Loucy (cell line): ENCODE measurements around the gene ZDHHC12.

Experiments used
- H2AFZ ChIP-seq: fragments of 200-600 bp; sonication (generic); 2 replicates; pipeline ENCODE4 v1.6.0; 2016; ENCODE audit warnings: antibody characterized with exemption, mild to moderate bottlenecking, low read length, moderate library complexity
- H3F3A ChIP-seq: fragments of 200-600 bp; 2 replicates; pipeline ENCODE4 v1.6.0; 2016; ENCODE audit warnings: antibody characterized with exemption, low read depth, mild to moderate bottlenecking
- H3K27me3 ChIP-seq: fragments of 200-600 bp; sonication (generic); 2 replicates; pipeline ENCODE4 v1.6.1; 2014; ENCODE audit warnings: low read length, mild to moderate bottlenecking; ENCODE audit not compliant: insufficient read depth, poor library complexity, severe bottlenecking
- H3K36me3 ChIP-seq: fragments of 200-600 bp; sonication (generic); 2 replicates; pipeline ENCODE4 v1.6.1; 2016; ENCODE audit warnings: low read length; ENCODE audit not compliant: insufficient read depth
- H3K4me1 ChIP-seq: fragments of 200-600 bp; sonication (generic); 2 replicates; pipeline ENCODE4 v1.5.1; 2014; ENCODE audit warnings: low read length, mild to moderate bottlenecking; ENCODE audit not compliant: insufficient read depth, poor library complexity, severe bottlenecking
- H3K4me2 ChIP-seq: fragments of 200-600 bp; sonication (generic); 2 replicates; pipeline ENCODE4 v1.6.0; 2014; ENCODE audit warnings: antibody characterized with exemption, low read length, low read depth, mild to moderate bottlenecking; ENCODE audit not compliant: poor library complexity, severe bottlenecking
- H3K4me3 ChIP-seq: fragments of 200-600 bp; sonication (generic); 2 replicates; pipeline ENCODE4 v1.5.1; 2014; ENCODE audit warnings: low read length, mild to moderate bottlenecking, mixed read lengths; ENCODE audit not compliant: poor library complexity, severe bottlenecking
- H3K79me2 ChIP-seq: fragments of 200-600 bp; sonication (generic); 2 replicates; pipeline ENCODE4 v1.6.1; 2014; ENCODE audit warnings: low read length; ENCODE audit not compliant: insufficient read depth
- H3K9ac ChIP-seq: fragments of 200-600 bp; sonication (generic); 2 replicates; pipeline ENCODE4 v1.6.0; 2014; ENCODE audit warnings: mild to moderate bottlenecking, low read depth, low read length, moderate library complexity; ENCODE audit not compliant: poor library complexity, severe bottlenecking
- H3K9me2 ChIP-seq: fragments of 200-600 bp; sonication (generic); replicated peaks from 2 replicates; pipeline ENCODE4 v1.6.1; 2016; ENCODE audit warnings: low read depth, low read length, mixed read lengths
- H3K9me3 ChIP-seq: fragments of 200-600 bp; sonication (generic); 2 replicates; pipeline ENCODE4 v1.6.1; 2014; ENCODE audit warnings: mild to moderate bottlenecking, antibody characterized with exemption, low read length, low read depth; ENCODE audit not compliant: insufficient read depth
- H4K20me1 ChIP-seq: fragments of 200-600 bp; sonication (generic); 2 replicates; pipeline ENCODE4 v1.6.0; 2014; ENCODE audit warnings: antibody characterized with exemption, low read length, mild to moderate bottlenecking; ENCODE audit not compliant: insufficient read depth, poor library complexity, severe bottlenecking
- CTCF ChIP-seq: fragments of 200-600 bp; sonication (generic); conservative IDR thresholded peaks from 2 replicates; pipeline ENCODE4 v1.5.1; 2014; ENCODE audit warnings: mild to moderate bottlenecking, antibody characterized with exemption, low read length
- EZH2phosphoT487 ChIP-seq: fragments of 200-600 bp; IDR thresholded peaks from 2 replicates; pipeline ENCODE4 v1.6.1; 2018; ENCODE audit warnings: antibody characterized with exemption, mild to moderate bottlenecking, moderate library complexity, borderline replicate concordance

Gene ZDHHC12

GRCh38 chr9:128687453-128687852 is 36.5 kb downstream of the ZDHHC12 start:
- H3K36me3 ChIP-seq = peaks cover 13% of the 10 kb centered on the region
- H3K4me3 ChIP-seq = no peak overlapping the region
- H3K9me2 ChIP-seq = no peaks in the 10 kb centered on the region
- H4K20me1 ChIP-seq = peaks cover 23% of the 10 kb centered on the region
- peaks cover 68% of the 10 kb centered on the region for H3K79me2 ChIP-seq
- TF ChIP-seq CTCF (no peak), EZH2phosphoT487 (no peak)
- H3K4me2 ChIP-seq = no peak overlapping the region
- no peak overlapping the region for H2AFZ ChIP-seq
- no peaks in the 10 kb centered on the region for H3K27me3 ChIP-seq
- H3K9ac ChIP-seq = no peak overlapping the region
- H3K9me3 ChIP-seq = no peaks in the 10 kb centered on the region
- H3F3A ChIP-seq = no peaks in the 10 kb centered on the region
- peaks cover 52% of the 10 kb centered on the region for H3K4me1 ChIP-seq

- Histone ChIP-seq H3F3A (no peaks in the 10 kb centered on the region), H3K4me1 (peaks cover 37% of the 10 kb centered on the region), H3K4me2 (peak overlapping the region; percentile 81), H3K9ac (peak overlapping the region; percentile 93), H4K20me1 (peaks cover 7% of the 10 kb centered on the region), H3K79me2 (peaks cover 52% of the 10 kb centered on the region), H3K9me3 (no peaks in the 10 kb centered on the region), H3K36me3 (no peaks in the 10 kb centered on the region), H2AFZ (peak overlapping the region; percentile 52), H3K4me3 (peak overlapping the region; percentile 90), H3K9me2 (no peaks in the 10 kb centered on the region), H3K27me3 (no peaks in the 10 kb centered on the region)
- TF ChIP-seq EZH2phosphoT487 = no peak
- no peak for TF ChIP-seq CTCF
These were observed 38.1 kb downstream of the ZDHHC12 start for GRCh38 chr9:128685636-128686489.

- peak overlapping the region; percentile 93 for H3K9ac ChIP-seq
- H3K4me3 ChIP-seq = peak overlapping the region; percentile 90
- peak overlapping the region; percentile 81 for H3K4me2 ChIP-seq
- H3K79me2 ChIP-seq = peaks cover 42% of the 10 kb centered on the region
- no peaks in the 10 kb centered on the region for H3K27me3 ChIP-seq
- H3K9me3 ChIP-seq = no peaks in the 10 kb centered on the region
- H3K9me2 ChIP-seq = no peaks in the 10 kb centered on the region
- no peaks in the 10 kb centered on the region for H3K36me3 ChIP-seq
- peaks cover 35% of the 10 kb centered on the region for H3K4me1 ChIP-seq
- no peaks in the 10 kb centered on the region for H3F3A ChIP-seq
- H2AFZ ChIP-seq = peak overlapping the region; percentile 73
- H4K20me1 ChIP-seq = no peaks in the 10 kb centered on the region
- no peak for TF ChIP-seq CTCF
- TF ChIP-seq EZH2phosphoT487 = no peak
These were observed 39.4 kb downstream of the ZDHHC12 start for GRCh38 chr9:128684325-128685199.
